Endothelial cell of umbilical vein (primary cell): Measurements from ENCODE around the gene RYR1.

Experiments used
- FOS ChIP-seq: IDR thresholded peaks from 2 replicates; pipeline ENCODE4 v1.6.1; 2011; ENCODE audit warnings: mild to moderate bottlenecking, low read length, moderate library complexity, borderline replicate concordance; ENCODE audit not compliant: insufficient read depth
- JUN ChIP-seq: IDR thresholded peaks from 2 replicates; pipeline ENCODE4 v1.6.1; 2011; ENCODE audit warnings: borderline replicate concordance, low read depth; ENCODE audit not compliant: insufficient read length, insufficient read depth
- POLR2A ChIP-seq: IDR thresholded peaks from 2 replicates; pipeline ENCODE4 v1.6.1; 2012; ENCODE audit warnings: low read depth, mild to moderate bottlenecking, control low read depth, low read length
- POLR2AphosphoS5 ChIP-seq: IDR thresholded peaks from 2 replicates; pipeline ENCODE4 v1.6.1; 2012; ENCODE audit warnings: low read depth, mild to moderate bottlenecking, control low read depth, low read length, moderate library complexity; ENCODE audit not compliant: insufficient read depth
- TF ChIP-seq, protein P1 (sequence below): IDR thresholded peaks from 2 replicates; pipeline ENCODE4 v1.6.1; 2011; ENCODE audit not compliant: insufficient read depth, insufficient read length
- TF ChIP-seq, protein P2 (sequence below), 2 donors: IDR thresholded peaks; 1 replicate in 1 of 2; 2 replicates in 1 of 2; pipeline ENCODE4 v1.5.1; 2011; ENCODE audit warnings: low read length in 2 of 2, mild to moderate bottlenecking in 2 of 2, moderate library complexity in 2 of 2, control low read depth in 1 of 2, inconsistent platforms in 1 of 2, low read depth in 1 of 2; ENCODE audit not compliant: insufficient read depth in 1 of 2; ENCODE audit errors: extremely low read depth in 1 of 2

DNA sequence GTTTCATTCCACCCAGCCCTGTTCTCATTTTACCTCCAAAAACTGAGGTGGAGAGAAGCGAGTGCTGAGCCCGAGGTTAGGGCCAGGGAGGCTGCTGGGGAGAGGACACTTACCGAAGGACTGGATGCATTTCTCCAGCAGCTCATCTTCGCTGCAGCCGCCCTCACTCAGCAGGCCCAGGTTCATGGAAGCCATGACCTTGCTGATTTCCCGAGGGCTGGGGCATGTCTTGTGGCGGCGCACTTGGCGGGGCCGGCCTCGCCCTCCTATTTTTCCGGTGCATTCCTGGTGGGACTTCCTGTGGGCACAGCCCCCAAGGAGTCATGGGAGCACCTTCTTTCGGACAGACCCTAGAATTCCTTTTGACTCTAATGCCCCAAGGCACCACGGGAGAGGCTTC, 11.6 kb upstream of the RYR1 start:
- TF ChIP-seq, protein P1, sequence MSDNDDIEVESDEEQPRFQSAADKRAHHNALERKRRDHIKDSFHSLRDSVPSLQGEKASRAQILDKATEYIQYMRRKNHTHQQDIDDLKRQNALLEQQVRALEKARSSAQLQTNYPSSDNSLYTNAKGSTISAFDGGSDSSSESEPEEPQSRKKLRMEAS: no peak
- TF ChIP-seq, protein P2, sequence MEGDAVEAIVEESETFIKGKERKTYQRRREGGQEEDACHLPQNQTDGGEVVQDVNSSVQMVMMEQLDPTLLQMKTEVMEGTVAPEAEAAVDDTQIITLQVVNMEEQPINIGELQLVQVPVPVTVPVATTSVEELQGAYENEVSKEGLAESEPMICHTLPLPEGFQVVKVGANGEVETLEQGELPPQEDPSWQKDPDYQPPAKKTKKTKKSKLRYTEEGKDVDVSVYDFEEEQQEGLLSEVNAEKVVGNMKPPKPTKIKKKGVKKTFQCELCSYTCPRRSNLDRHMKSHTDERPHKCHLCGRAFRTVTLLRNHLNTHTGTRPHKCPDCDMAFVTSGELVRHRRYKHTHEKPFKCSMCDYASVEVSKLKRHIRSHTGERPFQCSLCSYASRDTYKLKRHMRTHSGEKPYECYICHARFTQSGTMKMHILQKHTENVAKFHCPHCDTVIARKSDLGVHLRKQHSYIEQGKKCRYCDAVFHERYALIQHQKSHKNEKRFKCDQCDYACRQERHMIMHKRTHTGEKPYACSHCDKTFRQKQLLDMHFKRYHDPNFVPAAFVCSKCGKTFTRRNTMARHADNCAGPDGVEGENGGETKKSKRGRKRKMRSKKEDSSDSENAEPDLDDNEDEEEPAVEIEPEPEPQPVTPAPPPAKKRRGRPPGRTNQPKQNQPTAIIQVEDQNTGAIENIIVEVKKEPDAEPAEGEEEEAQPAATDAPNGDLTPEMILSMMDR (IDR thresholded peaks at IDR 0.05; ENCODE audit: extremely low read depth in 1 of 2, insufficient read depth in 1 of 2, low read depth in 1 of 2, low read length in 2 of 2): no peak
- TF ChIP-seq POLR2A: no peak
- no peak for TF ChIP-seq POLR2AphosphoS5
- TF ChIP-seq FOS: no peak
- no peak for TF ChIP-seq JUN
